ENCODE measurements around the gene FOXRED1.

The FOXRED1 gene

GRCh38 chr11:126257764-126258163, 11.2 kb upstream of the FOXRED1 start:
- TF ChIP-seq CTCF (IDR thresholded peaks at IDR 0.05) = no peak

GRCh38 chr11:126262216-126262615, 6.7 kb upstream of the FOXRED1 start:
- no peak for TF ChIP-seq CTCF (IDR thresholded peaks at IDR 0.05)

GRCh38 chr11:126263489-126263888, 5.5 kb upstream of the FOXRED1 start:
- TF ChIP-seq CTCF (IDR thresholded peaks at IDR 0.05) = no peak

- no peak for TF ChIP-seq CTCF (IDR thresholded peaks at IDR 0.05)
Measured at GRCh38 chr11:126265811-126266210, 3.1 kb upstream of the FOXRED1 start.

GRCh38 chr11:126267650-126268049, 1.3 kb upstream of the FOXRED1 start:
- TF ChIP-seq CTCF (IDR thresholded peaks at IDR 0.05) = no peak

- no peak for TF ChIP-seq CTCF (IDR thresholded peaks at IDR 0.05)
Measured at GRCh38 chr11:126268361-126268707, 620 bp upstream of the FOXRED1 start.

GRCh38 chr11:126277322-126277721, 8.4 kb downstream of the FOXRED1 start:
- TF ChIP-seq CTCF (IDR thresholded peaks at IDR 0.05) = no peak

GRCh38 chr11:126277780-126278179, 8.8 kb downstream of the FOXRED1 start:
- no peak for TF ChIP-seq CTCF (IDR thresholded peaks at IDR 0.05)

Measured in LNCAP (cell line).